Dedifferentiated amniotic fluid mesenchymal stem cell (primary cell): ENCODE results near the gene HBD.

Source experiments
- DNase-seq: peaks from one replicate; pipeline ENCODE4 v3.0.0-alpha.2; 2016; ENCODE audit errors: extremely low spot score

HBD gene

DNA sequence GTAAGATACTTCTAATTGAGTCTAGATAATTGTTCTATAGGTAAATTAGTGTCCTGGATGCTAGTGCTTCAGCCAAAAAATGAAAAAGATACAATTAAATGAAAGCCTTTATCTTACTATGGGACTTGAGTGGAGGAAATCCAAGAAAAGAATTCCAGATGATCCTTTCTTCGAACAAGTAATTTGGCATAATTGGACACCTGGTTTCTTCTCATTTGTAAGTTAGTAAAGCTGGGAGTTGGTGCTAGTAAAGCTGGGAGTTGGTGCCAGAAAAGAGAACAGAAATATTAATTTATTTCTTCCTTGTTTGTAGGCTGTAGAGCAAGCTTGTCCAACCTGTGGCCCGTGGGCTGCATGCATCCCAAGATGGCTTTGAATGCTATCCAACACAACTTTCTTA, 46.1 kb downstream of the HBD start:
- DNase-seq, result no peak
